GF-D8 (cell line): ENCODE measurements around the gene PGF.

Experiments used
- DNase-seq: peaks from one replicate; lab custom pipeline; 2025; lab: John Stamatoyannopoulos, UW

Gene PGF

GRCh38 chr14:74956280-74957072 is 1.1 kb upstream of the PGF start:
- no peak for DNase-seq

GRCh38 chr14:74956027-74956279 is 556 bp upstream of the PGF start:
- no peak for DNase-seq

- DNase-seq = no peak
Observed at GRCh38 chr14:74954947-74955228, 509 bp downstream of the PGF start.

DNA sequence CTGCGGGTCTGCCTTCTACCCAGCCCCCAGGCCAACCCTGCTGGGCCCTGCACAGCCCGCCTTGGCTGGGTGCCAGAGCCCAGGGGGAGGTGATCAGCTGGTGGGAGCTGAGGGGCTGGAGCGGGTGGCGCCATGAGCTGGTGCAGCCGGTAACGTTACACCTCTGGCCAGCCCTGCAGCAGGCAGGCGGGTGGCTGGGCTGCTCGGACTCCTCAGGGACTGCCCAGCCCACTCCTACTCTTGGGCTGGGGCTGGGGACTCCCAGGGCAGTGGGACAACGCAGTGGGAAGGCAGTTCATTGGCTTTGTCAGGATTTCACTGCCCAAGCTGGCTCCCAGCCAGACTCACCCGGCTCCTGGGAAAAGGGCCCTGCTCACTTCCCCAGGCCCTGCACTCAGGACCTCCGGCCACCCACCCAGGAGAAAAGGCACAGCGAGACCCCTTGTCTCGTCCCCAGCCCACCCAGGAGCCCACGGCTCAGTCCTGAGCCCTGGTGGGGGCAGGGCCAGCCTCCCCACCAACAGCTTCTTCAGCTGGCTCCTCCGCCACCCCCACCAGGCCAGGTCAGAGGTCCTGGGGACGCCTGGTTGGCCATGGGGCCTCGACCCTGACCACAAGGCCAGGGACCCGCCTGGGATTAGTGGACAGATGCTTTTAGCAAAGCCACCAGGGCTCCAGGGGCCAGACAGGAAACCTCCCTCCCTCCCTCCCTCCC is 1.0 kb downstream of the PGF start:
- DNase-seq = no peak

DNA sequence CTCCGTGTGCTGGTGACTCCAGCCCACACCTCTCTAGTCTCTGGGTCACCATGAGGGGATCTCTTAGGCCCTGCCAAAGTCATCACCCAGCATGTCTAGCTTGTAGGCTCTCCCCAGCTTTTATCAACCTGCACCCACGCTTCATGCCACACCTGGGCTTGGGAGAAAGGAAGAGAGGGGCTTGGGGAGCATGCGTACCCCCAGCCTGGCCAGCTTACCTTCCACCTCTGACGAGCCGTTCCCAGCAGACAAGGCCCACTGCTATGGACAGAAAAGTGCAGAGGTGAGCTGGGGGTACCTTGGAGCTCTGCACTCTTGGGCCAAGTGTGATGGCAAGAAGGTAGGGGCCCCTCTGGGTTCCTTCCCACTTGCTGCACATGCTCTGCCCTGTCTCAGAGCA is 1.7 kb downstream of the PGF start:
- DNase-seq = no peak

GRCh38 chr14:74952697-74953484 is 2.5 kb downstream of the PGF start:
- no peak for DNase-seq

GRCh38 chr14:74952180-74952665 is 3.2 kb downstream of the PGF start:
- no peak for DNase-seq

DNA sequence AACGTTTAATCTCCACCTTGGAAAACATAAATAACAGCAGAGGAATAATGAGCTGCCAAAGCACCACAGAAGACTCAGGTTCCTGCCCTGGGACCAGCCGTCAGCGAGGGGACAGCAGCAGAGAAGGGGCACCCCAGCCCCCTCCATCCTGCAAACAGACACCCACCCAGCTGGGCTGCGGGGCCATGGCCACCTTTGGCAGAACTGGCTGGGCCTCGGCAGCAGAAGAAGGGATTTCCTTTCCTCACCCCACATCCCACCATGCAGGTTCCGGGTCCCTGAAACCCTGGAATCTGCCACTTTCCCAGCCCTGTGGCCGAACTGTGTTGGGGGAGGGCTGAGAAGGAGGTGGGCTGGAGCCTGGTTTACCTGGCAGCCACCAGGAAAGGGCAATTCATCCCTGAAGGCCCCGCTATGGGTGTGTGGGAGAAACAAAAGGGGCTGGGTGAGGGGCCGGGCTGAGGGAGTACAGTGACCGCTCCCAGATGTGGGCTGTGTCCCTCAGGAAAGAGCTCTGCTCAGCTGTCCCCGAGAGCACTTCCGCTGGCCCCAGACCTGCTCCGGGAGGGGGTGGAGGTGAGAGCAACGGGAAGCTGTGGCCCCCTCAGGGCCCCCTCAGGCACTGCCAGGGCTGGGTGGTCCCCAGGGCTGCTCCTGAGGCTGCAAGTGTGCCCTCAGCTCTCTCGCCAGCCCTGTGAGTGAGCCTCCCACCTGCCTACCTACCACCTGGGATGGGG is 3.8 kb downstream of the PGF start:
- no peak for DNase-seq

DNA sequence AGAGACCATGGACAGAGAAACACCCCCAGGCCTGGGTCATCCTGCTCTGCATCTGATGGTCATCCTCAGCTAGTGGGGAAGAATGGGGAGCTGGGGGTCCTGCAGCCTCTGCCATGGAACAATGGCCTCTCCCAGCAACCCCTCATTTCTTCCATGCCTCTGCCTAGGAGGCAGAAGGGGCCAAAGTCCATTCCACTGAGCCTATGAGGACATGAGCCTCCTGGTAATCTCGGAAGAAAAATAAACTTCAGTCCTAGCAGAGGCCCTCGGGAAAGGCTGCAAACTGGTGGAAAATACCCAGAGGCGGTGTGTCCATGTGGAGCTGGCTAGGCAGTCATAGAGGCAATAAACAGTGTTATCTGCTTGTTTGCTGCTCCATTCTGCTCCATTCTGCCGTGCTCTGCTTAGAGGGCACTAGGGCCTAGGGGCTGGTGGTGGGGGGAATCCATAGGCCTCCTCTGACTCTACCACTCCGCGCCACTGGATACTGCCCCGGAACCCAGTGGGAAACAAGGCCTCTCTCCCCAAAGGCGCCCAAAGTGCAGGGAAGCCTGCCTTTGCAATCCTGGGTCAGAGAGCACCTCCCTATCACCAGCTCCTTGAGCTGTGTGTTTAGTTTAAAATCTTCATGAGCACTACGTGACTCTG is 4.5 kb downstream of the PGF start:
- DNase-seq = no peak

- DNase-seq = no peak
Observed at GRCh38 chr14:74949859-74950573, 5.4 kb downstream of the PGF start.

DNA sequence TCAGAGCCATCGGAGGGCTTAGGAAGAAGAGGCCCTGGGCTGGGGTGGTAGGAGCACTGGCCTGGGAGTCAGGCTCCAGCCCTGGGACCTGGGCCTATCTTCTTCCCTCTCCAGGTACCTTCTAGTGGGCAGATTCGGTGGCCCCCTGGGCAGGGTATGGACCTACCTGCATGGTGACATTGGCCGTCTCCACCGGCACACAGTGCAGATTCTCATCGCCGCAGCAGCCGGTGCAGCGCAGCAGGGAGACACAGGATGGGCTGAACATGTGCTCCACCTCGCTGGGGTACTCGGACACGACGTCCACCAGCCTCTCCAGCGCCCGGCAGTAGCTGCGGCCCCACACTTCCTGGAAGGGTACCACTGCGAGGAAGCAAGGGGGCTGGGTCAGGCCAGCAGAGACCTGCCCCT is 6.2 kb downstream of the PGF start:
- DNase-seq = no peak

DNA sequence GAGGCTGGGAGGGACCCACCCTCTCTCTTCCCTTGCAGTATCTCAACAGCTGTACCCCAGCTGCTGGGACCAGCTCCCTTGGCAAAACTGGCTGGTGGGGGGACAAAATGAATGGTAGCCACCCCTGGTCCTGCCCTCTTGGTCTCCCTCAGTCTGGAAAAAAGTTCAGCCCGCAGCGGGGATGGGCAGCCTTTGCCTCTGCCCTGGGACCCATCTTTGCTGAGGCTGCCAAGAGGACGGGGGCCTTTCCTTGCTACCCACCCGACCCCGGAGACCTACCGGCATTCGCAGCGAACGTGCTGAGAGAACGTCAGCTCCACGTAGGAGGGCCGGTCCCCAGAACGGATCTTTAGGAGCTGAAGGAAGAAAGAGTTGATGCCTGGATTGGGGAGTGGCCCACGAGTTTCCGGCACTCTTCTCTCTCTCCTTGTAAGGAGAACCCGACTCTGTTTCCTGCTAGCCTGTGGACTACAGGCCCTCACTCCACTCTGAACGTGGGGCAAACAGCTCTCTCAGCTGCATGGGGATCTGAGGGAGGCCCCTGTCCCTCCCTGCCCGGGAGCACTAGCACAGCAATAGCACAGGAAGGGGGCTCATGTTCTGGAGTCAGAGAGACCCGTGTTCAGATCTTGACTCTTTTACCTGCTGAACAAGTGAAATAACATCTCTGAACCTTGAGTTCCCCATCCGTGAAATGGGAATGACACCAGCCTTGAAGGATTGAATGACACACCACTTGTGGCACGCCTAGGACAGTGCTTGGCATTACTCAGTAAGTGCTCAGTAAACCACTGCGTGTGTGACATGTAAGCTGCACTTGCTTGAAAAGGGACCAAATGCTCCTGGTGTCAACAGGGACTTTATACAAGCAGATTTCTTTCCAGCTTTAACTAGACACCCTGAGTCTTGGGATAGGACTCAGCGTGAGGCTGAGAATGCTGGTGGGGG is 6.9 kb downstream of the PGF start:
- DNase-seq = no peak

GRCh38 chr14:74947353-74948227 is 7.8 kb downstream of the PGF start:
- no peak for DNase-seq

- no peak for DNase-seq
Observed at GRCh38 chr14:74946659-74947281, 8.6 kb downstream of the PGF start.

GRCh38 chr14:74945852-74946658 is 9.3 kb downstream of the PGF start:
- DNase-seq = no peak

DNA sequence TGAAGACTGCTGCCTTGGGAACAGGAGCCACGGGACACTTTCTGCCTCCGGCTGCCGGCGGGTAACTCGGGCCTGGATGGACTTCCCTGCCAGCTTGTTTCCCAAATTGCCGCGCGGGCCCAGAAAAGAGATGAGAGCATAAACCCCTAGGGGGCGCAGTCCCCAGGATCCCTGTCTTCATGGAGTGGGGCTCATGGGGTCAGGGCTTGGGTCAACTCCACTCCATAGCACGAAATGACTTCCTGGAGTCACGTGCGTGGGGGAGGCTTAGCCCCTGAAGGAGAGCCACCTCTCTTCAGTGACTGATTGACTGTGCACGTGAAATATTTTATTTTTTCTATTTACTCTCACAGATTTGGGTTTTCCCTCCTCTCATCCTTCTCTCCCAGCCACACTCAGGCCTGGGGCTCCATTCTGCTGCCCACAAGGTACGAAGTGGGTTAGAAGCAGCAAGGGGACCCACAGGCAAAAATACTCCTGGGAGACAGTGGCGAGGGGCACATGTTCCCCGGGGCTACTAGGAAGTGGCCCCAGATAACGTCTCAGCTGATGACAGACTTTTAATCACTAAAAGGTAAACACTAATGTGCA is 10.0 kb downstream of the PGF start:
- no peak for DNase-seq

DNA sequence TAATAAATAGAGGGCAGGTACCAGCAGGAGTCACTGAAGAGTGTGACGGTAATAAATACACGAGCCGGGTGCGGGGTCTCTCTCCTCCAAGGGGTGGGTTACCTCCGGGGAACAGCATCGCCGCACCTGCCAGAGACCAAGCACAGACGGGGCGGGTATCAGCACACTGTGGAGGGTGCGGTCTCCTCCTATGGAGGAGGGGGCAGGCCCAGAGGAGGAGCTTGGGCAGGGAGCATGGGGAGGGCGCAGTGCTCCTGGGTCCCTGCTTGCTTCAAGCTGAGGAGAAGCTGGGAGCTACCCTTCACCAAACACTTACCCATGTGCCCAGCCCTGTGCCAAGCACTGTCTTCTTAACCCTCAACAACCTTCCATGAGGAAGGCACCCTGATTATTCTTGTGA is 12.8 kb downstream of the PGF start:
- DNase-seq = no peak
